GM21723 (cell line): Measurements from ENCODE around the gene ABHD12.
A peak's percentile ranks its signal among the peaks of the same experiment; 100 is the strongest.

Experiments
- ATAC-seq: cut with Tn5 transposase; IDR thresholded peaks from one replicate; pipeline ENCODE4 v1.9.1; 2021; ENCODE audit warnings: mild to moderate bottlenecking, moderate library complexity; ENCODE audit not compliant: unreplicated experiment

The ABHD12 gene

DNA sequence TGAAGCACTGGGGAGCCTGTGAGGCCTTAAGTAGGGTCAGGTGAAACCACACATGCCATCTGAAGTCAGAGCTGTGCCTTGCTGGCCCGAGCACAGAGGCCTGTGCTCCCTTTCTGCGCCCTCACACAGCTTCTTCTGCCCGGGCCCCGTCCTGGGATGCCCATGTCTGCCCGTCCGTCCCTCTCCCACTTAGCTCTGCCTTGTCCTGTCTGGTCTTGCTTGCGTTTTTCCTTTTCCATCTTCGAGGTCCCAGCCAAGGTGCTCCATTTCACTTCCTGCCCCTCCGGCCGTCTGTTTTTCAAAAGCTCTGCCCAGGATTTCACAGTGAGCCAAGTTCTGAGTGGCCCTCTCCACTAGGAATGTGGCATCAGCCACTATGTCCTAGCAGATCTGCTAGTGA is 97.1 kb downstream of the ABHD12 start:
- ATAC-seq: no peak

DNA sequence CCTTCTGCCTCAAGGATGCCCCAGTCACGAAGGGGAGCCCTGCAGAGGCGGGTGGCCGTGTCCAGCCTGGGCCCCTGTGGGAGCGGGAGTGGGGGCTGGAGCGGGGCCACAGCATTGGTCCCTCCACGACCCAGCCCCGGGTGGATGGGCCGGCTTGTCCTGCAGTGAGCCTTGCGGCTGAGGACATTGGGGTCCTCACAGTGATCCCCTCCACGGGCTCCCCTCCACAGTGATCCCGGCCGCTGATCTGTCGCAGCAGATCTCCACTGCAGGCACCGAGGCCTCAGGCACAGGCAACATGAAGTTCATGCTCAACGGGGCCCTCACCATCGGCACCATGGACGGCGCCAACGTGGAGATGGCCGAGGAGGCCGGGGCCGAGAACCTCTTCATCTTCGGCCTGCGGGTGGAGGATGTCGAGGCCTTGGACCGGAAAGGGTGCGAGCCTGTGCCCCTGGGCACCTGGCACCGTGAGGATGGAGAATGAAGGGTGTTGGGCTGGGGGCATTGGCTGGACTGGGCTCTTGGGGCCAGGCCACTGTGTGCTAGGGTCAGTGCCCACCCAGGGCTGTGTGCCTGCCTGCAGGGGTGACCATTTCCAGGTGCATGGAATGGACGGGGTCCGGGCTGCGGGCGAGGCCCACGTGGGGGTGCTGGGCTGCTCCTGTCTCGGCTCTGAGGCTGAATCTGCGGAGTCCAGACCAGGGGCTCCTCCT is 98.3 kb downstream of the ABHD12 start:
- ATAC-seq: no peak

DNA sequence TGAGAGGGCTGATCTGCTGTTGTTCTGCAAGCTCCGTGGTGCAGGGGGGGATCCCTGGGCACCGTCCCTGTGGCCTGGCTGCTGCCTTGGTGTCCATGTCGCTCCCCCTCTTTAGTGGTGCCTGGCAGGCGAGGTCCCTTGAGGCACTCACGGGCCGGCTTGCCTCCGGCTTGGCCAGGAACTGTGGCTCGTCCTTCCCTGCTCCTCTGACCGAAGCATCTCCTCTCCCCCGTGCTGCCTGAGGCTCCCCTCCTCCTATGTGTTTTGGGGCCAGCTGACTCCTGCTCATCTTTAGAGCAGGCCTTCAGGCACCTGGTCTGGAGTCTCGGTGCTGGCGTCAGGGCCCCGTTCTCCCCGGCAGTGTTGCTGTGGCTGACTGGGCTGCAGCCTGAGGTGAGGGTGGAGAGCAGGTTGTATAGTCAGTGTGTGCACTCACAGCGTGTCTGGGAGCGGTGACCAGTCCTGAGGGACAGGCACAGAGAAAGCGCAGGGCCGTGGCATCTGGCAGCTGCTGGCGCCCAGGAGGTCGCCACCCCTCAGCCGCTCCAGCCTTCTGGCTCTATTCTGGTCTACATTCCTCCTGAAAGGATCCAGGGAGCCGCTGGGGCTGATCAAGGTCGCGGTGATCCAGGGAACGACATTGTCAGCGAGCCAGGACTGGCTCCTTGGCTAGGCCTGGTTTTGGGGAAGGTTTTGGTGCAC is 99.1 kb downstream of the ABHD12 start:
- no peak for ATAC-seq

DNA sequence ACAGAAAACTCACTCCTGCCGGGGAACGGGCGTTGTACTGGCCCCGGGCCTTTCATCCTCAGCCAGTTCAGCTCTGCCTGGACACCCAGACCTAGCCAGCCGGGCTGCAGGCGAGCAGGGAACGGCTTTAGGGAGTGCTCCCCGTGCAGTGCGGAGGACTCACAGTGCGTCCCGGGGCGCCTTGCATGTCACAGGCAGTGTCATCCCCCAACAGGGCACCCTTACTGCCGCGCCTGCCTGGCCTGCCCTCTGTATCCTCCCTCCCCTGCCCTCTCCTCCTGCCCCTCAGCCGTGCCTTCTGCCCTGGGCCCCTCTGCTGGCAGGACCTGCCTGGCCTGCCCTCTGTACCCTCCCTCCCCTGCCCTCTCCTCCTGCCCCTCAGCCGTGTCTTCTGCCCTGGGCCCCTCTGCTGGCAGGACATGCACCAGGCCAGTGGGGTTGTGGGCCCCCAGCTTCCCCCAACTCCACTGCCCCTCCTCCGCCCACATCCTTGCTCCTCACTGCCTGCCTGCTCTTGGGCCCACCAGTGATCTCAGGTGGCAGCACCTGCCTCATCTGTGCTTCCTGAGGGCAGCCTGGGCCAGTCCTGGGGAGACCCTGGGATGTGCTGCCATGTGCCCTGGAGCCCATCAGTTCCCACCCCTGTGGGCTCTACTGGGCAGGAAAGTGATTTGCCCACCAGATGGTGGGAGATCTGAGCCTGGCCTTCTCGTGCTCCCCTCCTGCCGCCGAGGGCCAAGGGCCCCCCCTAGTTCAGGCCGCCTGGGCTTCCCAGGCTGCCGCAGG is 99.8 kb downstream of the ABHD12 start:
- no peak for ATAC-seq

DNA sequence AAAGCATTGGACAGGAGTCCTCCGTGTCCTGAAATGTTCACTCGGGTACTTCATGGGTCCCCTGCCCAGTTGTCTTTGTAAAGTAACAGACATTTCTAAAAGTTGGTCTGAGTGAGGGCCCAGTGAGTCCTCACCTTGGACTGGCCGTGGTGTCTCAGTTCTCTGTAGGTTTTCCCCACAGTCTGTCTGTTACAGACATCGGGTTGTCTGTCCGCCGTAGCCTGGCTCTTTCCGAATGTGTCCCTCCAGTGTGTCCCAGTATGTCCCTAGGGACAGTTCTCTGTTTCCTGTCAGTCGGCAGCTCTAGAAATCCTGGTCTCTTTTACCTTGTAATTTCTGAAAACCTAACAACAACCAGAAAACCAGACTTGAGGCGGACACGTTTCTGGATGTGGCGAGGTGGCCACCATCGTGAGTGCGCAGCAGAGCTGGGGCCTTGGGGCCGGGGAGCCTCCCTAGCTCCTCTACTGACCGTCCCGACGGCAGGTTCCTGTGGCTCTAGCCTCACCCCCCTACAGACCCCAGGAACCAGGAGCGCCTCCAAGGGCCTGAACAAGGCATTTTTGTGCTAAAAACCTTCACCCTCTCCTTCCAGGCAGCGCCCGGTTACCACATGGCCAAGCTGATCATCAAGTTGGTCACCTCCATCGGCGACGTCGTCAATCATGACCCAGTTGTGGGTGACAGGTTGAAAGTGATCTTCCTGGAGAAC is 100.6 kb downstream of the ABHD12 start:
- ATAC-seq: no peak

DNA sequence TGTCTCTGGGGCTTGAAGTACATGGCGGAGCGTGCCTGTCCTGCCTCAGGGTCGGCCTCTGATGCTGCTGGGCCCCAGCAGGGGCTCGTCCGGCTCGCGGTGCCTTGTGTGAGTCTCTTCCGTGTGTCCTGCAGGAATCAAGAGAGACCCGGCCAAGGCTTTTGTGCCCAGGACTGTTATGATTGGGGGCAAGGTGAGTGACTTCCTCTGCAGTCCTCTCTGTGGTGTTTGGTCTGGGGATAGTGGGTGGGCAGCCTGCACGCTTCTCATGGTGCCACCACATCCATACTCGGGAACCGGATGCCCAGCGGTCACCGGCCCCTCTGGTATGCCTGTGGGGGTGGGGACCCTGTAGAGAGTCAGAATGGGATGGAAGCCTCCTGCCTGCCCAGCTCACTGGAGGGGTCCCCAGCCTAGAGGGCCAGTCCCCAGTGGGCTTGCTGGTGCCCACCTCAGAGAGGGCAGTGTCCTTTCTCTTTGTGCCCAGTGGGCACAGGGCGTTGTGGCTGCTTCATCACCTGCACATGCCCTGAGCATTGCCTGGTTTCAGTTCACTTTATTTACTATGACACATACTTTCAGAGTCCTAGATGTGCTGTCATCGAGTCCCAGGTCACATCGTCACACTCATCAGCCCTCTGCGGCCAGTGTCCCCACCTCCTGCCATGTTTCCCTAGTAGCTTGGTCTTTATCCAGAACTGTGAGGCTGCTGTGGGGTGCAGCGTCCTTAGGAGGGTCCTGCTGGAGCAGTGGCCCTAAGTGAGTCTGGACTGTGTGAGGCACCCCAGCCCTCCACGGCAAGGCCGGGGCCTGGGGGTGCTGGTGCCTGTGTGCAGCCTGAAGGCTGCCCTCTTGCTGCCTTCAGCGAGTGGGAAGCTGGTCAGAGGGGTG is 102.1 kb downstream of the ABHD12 start:
- peak; percentile 95 for ATAC-seq

DNA sequence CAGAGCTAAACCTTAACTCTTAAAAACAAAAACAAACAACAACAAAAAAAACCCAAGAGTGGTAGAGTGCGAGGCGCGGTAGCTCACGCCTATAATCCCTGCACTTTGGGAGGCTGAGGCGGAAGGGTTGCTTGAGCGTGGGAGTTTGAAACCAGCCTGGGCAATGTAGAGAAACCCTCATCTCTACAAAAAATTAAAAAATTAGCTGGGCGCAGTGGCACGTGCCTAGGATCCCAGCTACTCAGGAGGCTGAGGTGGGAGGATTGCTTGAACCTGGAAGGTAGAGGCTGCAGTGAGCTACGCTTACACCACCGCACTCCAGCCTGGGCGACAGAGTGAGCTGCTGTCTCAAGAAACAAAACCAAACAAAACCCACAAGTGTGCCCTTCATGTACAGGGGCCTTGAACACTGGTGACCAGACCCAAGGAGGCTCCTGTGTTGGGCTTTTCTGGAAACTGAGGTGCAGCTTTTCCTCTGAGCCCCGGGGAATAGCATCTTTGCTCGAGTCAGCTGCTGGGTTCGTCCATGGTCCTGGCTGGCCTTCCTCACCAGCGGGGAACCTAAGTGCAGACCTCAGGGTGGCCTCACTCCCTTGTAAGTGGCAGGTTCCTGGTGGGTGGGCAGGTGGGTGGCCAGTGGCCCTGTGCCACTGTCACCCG is 102.9 kb downstream of the ABHD12 start:
- ATAC-seq: no peak

DNA sequence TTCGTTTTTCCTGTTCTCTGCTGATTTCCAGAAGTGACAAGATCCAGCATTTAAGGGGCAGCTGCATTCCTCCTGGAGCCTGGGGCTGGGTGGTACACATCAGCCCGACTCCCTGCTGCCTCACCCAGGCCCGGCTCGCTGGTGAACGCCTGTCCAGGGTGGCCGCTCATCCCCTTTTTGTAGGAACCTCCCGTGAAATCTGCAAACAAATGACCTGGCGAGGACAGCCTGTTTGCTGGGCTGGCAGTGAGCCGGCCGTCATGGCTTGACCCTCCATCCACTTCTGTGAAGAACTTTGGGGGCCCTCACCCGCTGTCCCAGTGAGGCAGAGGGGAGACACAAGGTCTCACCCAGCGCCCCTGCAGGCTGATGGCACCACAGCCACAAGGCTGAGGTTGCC is 103.7 kb downstream of the ABHD12 start:
- no peak for ATAC-seq

DNA sequence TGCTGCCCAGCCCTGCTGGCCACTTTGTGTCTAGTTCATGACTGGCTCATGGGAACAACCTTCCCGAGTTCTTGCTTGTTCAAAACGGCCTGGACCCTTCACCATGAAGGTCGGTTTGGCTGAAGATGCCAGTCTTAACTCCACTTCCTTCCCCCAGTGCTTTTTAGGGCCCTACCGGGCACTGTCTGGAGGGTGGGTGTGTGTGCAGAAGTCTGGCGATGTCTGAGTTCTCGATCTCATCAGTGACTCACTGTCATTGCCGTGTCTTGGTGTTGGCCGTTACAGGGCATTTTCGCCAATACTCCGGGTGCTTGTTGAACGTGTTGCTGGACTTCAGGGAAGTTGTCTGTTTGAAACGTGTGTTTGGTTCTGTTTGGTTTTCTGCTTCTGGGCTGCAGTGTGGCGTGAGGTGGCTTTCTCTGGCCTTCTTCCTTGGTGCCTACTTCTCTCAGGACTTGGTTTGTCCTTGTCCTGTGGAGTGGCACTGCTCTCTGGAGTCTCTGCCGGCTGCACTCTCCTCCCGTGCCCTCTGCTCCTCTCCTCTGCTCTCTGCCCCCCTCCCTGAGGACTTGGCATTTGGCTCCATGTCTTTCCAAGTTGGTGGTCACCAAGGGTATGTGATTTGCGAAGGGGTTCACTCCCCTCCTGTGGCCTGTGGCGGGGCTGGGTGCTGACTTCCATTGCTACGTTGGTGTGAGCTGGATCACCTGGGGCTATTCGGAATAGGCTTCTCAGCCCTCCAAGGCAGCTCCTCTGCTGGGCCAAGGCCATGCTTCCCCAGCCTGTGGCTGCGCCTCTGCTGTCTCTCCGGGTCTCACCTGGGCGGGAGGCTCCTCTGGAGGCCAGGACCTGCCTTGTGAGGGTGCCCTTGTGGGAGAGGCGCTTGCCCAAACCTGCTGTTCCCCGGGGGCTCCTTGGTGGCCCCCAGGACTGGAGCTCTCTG is 104.5 kb downstream of the ABHD12 start:
- no peak for ATAC-seq

DNA sequence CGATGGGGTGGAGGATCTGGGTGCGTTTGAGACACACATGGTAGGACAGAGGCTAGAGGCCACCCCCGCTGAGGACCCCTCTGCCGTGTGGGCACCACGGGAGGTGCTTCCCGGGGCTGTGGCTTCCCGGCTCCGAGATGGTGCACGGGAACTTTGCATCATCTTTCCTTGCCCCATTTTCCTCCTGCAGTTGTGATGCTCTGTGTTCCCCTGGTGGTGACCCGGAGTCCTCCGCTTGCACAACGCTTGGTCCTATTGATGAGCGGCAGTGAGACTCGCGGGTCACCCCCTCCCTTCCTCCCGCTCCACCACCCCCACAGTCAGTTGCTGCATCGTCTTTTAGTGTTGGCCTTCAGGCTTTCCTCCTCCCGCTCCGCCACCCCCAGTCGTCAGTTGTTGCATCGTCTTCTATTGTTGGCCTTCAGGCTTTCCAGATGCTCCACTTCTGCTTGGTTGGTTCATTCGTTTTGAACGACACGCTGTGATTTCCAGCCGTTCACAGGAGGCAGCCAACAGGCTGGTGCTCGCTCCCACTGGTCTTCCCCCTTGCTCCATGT is 105.5 kb downstream of the ABHD12 start:
- no peak for ATAC-seq

DNA sequence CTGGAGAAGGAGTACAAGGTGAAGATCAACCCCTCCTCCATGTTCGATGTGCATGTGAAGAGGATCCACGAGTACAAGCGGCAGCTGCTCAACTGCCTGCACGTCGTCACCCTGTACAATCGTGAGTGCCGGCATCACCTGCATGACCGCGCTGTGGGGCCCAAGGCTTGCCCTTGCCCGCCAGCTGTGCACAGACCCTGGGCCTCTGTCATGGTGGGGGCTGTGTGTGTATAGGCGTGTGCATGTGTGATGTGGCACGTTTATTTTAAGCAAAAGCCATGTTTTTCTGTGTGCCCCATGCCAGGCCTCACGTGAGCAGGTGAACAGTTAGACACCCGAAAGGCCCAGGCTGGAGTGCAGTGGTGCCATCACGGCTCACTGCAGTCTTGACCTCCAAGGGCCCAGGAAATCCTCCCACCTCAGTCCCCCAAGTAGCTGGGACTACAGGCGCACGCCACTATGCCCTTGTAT is 106.5 kb downstream of the ABHD12 start:
- ATAC-seq: no peak

DNA sequence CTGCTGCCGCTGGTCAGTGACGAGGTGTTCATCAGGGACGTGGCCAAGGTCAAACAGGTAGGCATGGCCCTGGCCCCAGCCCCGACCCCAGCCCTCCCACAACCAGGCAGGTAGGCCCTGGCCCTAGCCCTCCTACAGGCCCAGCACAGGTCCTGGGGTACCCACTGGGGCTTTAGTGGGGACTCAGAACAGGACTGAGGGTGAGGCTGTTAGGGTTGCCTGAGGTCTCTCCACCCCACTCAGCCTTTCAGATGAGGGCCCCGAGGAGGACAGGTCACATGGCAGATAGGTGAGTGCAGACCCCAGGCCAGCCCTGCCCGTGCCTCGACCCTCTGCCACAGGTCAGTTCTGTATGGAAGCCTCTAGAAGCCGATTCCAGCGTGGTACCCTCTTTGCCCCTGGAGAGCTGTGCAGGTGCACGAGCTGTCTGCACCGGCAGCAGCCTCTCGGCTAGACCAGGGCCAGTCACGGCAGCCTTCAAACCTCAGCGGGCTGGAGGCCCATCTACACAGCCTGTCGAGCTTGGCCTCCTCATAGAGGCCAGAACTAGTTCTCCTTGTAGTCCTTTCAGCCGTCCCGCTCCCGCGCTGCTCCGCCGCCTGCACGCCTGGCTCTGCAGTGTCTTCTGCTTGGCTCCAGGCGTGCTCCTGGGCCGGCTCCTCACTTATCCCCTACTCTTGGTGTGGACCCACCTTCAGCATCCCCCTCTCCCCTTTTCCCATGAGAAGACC is 107.2 kb downstream of the ABHD12 start:
- ATAC-seq: no peak

DNA sequence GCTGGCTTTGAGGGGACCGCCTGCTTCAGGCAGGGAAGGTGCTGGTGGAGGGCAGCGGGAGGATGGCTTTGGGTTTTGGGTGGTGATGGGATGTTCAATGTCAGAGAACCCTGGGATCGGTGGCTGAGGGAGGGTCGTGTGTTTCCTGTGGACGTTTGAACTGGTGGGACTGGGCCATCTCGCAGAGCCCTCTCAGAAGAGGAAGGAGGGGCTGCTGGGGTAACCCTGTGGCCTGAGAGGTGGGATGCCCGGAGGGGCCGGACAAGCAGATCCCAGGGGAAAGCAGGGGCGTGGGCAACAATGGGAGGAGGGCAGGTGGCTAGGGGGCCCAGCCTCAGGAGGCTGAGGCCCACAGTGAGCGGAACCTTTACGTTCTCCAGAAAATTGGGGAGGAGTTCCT is 107.8 kb downstream of the ABHD12 start:
- ATAC-seq: no peak

DNA sequence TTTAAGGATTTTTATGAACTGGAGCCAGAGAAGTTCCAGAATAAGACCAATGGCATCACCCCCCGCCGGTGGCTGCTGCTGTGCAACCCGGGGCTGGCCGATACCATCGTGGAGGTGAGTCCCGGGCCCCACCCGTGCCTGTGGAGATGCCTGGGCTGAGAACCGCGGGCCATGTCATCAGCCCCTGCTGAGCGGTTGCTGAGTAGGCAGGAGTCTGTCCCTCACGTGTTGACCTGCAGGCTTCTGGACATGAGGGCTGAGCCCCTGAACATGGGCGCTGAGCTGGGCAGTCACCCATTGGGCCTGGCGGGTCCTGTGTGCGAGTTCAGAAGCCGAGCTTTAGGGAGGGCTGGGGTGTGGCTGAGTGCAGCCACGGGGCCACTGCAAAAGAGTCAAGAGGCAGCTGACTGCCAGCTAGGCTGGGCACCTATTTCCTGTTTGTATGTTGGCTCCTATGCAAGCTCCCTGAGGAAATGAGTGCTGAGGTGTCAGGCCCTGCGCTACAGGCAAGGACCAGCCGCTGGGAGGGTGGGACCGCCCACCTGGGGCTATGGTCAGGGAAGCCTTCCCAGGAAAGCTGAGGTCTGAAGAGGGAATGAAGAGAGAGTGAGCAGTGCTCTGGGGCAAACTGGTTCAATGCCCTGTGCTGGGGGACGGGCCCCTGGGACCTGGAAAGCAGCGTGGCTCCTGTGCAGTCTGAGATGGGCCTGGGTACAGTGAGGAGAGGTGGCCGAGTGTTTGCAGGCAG is 108.4 kb downstream of the ABHD12 start:
- ATAC-seq: no peak

DNA sequence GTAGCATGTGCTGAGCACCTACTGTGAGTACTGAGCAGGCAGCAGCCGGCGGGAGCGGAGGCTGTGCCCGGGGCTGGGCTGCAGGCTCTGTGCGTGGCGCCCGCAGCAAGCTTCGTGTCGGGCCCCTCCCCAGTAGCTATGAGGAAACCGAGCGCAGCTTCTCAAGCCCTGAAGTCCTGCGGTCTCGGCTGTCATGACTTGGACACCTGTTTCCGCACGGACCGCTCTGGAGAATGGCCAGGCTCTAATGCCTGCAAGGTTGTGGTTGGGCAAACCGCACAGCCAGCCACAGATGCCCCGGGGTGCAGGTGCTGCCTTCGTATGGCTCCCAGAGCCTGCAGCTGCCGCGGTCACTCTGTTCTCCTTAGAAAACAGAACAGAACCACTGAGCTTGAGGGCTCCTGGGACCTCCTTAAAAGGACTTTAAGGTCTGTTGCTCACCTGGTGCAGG is 109.1 kb downstream of the ABHD12 start:
- ATAC-seq: peak; percentile 80
